GM19099 (cell line): ENCODE data around the gene SLC25A52.

Source experiments
- POLR2A ChIP-seq: IDR thresholded peaks from 3 replicates; pipeline ENCODE4 v1.6.1; 2011; ENCODE audit warnings: low read depth; ENCODE audit not compliant: insufficient read length; ENCODE audit errors: extremely low read depth

SLC25A52 gene

GRCh38 chr18:31760695-31761094, at the start of gene SLC25A52:
SLC25A52 (minus strand) TSS chr18:31760880; CDS start chr18:31760661, 219 bp downstream.
- no peak for TF ChIP-seq POLR2A

DNA sequence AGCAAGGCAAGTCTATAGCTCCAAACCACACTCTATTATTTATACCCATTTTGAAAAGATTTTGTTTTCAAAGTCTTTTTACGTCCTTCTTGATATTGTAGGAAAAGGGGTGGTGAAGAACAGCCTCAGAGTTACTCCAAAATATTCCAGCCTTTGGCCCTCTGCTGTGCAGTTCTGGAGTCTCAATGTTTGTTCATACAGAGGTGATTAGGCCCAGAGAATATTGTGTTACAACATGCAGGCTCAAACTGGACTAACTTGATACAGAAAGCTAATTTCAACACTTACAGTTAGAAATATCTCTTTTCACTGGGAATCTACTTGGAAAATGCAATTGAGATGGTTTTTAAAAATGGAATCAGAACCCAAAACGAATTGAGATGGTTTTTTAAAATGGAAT, 40.4 kb upstream of the SLC25A52 start:
- no peak for TF ChIP-seq POLR2A

- no peak for TF ChIP-seq POLR2A
Measured at GRCh38 chr18:31798399-31798798, 37.7 kb upstream of the SLC25A52 start.

- TF ChIP-seq POLR2A, result no peak
Measured at GRCh38 chr18:31795747-31796146, 35.1 kb upstream of the SLC25A52 start.

GRCh38 chr18:31793531-31793930, 32.9 kb upstream of the SLC25A52 start:
- no peak for TF ChIP-seq POLR2A

- no peak for TF ChIP-seq POLR2A
Measured at GRCh38 chr18:31792580-31792911, 31.9 kb upstream of the SLC25A52 start.

DNA sequence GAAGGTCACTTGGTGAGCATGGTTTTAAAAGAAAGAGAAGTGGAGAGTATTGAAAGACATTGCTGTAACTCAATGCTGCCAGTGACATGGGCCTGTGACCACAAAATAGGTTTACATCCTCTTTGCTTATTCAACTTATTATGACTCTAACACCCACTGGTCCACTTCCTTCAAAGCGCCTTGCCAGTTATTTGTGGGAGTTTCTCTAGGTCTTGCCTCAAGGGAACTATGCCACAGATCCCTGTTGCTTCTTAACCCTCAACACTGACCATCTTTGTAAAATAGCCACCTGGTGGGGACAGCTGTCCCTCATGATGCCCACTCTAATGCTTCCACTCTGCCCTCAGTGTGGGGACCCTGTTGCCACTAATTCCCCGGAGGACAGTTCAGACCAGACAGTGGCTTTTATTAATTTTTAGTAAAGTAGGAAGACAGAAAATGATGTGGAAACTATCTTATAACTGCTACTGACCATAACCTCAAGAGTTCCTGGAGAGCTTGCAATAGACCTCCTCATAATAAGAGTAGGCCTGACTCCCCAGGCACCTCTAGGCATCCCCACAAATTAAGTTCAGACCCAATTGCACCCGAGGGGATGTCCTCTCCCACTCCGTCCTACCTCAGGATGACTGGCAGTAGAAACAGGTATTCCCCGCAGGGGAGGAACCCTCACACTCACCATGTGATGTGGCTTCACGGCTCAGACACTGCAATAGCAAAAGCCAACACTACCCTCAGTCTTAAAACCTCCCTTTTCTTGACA, 31.3 kb upstream of the SLC25A52 start:
- TF ChIP-seq POLR2A, result no peak

DNA sequence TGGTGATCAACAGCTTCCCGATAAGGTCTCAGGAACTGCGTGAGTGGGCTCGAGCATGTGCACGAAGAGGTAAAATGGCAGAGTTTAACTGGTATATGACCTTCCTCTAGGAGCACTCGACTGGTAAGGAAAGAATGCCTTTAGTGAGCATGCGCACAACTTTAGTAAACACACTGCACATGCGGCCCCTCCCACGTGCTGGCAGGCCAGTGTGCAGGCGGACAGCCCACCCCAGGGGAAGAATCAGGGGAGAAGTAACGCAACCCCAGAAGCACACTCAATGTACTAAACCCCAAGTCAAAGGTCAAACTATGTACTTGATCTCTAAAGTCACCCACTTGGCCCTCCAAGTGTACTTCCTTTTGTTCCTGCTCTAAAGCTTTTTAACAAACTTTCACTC, 28.7 kb upstream of the SLC25A52 start:
- TF ChIP-seq POLR2A, result no peak

DNA sequence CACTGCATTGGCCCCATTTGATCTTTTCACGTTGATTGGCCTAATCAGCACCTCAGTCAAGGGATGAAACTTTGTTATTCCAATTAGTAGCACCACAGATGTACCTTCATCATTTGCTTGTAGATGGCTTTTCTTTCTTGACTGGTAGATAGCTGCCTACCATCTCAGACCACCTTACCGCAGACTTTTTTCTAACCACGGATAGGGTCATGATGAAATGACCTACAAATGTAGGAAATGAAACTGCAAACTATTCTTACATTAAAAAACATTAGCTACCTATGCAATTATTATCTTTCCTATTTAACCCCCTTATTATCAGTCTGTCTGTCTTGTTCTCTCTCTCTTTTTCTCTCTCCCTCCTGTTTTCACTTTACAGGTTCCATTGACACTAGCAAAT, 22.4 kb upstream of the SLC25A52 start:
- no peak for TF ChIP-seq POLR2A

DNA sequence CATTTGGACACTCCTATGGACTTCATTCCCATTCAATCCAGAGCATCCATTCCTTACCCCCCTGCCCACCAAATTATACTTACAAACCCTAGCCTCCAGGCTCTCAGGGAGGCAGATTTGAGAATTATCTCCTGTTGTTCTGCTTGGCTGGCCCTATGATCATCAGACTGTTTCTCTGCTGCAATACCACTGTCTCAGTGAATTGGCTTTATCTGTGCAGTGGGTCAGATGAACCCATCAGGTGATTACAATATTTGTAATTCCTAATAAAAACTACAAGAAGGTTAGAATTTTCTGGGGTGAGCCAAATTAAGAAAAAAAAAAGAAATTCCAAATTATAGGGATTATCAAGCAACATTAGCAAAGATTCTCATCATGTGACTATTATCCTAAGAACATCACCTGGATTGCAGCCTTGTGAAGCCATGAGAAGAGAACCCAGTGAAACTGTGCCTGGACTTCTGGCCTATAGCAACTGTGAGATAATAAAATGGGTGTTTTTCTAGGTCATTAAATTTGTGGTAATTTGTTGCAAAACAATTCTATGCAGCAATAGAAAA, 17.8 kb upstream of the SLC25A52 start:
- TF ChIP-seq POLR2A, result no peak

GRCh38 chr18:31776093-31776492, 15.4 kb upstream of the SLC25A52 start:
- no peak for TF ChIP-seq POLR2A

DNA sequence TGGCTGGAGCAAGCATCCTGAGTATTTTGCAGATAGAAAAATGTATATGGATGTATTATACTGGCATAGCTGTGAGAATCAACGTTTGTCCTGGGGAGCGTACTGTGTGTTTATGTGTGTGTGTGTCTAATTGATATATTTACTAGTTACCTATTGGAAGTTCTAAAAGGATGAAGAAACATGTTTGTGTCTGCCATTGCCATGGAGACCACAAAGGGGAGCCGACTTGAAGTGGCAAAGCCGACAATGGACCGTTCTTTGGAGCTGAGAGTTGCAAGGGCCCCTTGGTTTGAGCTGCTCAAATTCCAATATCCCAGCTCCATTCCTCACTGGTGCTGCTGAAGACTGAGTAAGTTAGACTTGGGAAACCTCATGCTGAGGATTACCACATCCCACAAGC, 14.3 kb upstream of the SLC25A52 start:
- no peak for TF ChIP-seq POLR2A

DNA sequence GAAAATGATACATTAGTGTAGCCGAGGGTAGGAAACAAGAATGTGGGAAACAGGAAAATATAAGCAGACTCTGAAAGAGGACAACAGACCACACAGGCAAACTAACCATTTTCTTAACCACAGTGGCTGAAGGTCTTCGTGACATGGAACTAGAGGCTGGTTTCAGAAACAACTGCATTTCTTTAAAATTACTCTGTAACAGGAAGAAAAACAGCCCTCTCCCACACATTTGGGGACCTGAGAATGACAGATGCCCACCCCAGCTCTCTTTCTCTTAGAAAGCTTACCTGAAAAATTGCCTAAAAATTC, 13.8 kb upstream of the SLC25A52 start:
- TF ChIP-seq POLR2A, result no peak

- no peak for TF ChIP-seq POLR2A
Measured at GRCh38 chr18:31773774-31774476, 13.2 kb upstream of the SLC25A52 start.

DNA sequence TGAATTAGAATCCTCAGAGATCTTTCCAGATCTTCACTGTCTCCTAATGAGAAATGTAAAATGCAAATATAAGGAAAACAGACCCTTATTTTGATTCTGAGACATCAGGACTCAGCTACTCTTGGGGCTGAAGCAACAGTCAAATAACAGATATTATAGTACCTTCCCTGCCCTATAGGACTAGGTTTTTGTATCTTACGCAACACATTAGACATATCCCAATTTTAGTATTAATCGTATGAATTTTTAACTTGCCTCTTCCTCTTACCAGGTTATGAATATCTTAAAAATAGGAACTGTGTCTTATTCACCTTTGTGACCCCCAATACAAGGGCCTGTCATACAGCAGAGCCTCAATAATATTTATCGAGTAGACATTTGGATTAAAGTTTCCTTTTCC, 12.0 kb upstream of the SLC25A52 start:
- TF ChIP-seq POLR2A, result no peak

- TF ChIP-seq POLR2A, result no peak
Measured at GRCh38 chr18:31750273-31750672, 10.4 kb downstream of the SLC25A52 start.
